Hepatocyte (in vitro differentiated cells): ENCODE results near the gene AGGF1.

ENCODE experiments used
- EZH2 ChIP-seq: fragments of 200-600 bp; sonication (generic); IDR thresholded peaks from 2 replicates; pipeline ENCODE4 v1.6.1; 2016; ENCODE audit warnings: antibody characterized with exemption, mild to moderate bottlenecking, borderline replicate concordance
- TF ChIP-seq, protein P1 (sequence below): fragments of 200-600 bp; sonication (generic); IDR thresholded peaks from 2 replicates; pipeline ENCODE4 v1.5.1; 2016; ENCODE audit warnings: antibody characterized with exemption, mild to moderate bottlenecking; ENCODE audit not compliant: poor library complexity

DNA sequence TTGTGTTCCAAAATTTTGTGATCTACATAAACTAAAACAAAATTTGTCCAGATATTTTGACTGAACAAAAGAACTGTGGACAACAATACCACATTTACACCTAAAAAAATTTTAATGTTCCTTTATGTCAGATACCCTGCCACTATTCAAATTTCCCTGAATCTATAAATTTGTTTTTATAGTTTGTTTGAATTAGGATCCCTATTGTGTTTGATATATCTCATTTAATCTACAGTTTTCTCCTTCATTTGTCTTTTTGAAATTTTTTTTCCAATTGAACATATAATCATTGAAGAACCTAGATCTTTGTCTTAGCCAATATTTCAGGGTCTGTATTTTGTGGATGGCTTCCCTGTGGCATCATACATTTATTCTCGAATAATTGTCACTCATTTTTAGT, 5.7 kb downstream of the AGGF1 start:
- TF ChIP-seq, protein P1, sequence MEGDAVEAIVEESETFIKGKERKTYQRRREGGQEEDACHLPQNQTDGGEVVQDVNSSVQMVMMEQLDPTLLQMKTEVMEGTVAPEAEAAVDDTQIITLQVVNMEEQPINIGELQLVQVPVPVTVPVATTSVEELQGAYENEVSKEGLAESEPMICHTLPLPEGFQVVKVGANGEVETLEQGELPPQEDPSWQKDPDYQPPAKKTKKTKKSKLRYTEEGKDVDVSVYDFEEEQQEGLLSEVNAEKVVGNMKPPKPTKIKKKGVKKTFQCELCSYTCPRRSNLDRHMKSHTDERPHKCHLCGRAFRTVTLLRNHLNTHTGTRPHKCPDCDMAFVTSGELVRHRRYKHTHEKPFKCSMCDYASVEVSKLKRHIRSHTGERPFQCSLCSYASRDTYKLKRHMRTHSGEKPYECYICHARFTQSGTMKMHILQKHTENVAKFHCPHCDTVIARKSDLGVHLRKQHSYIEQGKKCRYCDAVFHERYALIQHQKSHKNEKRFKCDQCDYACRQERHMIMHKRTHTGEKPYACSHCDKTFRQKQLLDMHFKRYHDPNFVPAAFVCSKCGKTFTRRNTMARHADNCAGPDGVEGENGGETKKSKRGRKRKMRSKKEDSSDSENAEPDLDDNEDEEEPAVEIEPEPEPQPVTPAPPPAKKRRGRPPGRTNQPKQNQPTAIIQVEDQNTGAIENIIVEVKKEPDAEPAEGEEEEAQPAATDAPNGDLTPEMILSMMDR, result no peak
- TF ChIP-seq EZH2, result no peak
